ENCODE results near the gene MYOD1. TPM values are rescaled to one million over a fixed set of nuclear protein-coding genes. Genes with fewer than 3 reads are reported as not detected.

Gene MYOD1
- total RNA-seq, 2 donors from 2014 or later: not detected

DNA sequence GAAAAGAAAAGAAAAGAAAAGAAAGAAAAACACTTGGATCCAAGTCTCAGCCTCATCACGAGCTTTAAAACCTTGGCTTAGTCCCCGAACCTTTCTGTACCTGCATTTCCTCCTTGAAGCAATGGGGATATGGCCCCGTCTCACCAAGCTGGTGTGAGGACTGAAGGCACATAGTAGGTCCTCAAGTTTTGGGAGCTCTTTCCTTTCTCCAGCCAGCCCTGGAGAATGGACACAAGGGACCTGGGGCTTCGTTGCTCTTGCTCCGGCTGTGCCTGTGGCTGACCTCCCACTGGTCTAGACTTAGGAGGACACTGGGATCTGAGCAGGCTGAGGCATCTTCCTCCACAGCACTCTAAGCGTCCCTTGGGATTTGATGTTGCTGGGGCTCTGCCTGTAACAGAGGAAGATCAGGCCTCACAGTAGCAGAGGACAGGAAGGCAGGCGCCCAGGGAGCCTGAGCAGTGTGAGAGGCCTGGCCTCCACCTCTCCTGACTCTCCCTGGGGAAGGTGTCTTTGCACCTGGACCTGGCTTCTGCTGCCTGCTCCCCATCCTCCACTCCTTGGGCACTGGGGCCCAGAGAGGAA, 48.0 kb downstream of the MYOD1 start:
- Histone ChIP-seq H3K4me1 (peaks cover 5% of the 10 kb centered on the region), H3K27ac (no peak overlapping the region), H3K9me3 (no peaks in the 10 kb centered on the region), H3K4me3 (no peak overlapping the region), H3K27me3 (no peaks in the 10 kb centered on the region), H3K36me3 (replicated peaks in 1 of 2; ENCODE audit: insufficient read depth in 1 of 2, low read depth in 2 of 2) (no peaks in the 10 kb centered on the region)
- ATAC-seq (no peak), DNase-seq (no peak)
- TF ChIP-seq CTCF (IDR thresholded peaks at IDR 0.05) (no peak), POLR2A (IDR thresholded peaks at IDR 0.05) (no peak)
- intact Hi-C loops (cut with DNase I): loop anchor here (10.0 kb wide), 1 partner anchor 207 kb away; no protein-coding TSS in a partner anchor
- 85 to 88% methylated on average over 5 to 7 of the region's 7 CpGs for WGBS, 2 donors

DNA sequence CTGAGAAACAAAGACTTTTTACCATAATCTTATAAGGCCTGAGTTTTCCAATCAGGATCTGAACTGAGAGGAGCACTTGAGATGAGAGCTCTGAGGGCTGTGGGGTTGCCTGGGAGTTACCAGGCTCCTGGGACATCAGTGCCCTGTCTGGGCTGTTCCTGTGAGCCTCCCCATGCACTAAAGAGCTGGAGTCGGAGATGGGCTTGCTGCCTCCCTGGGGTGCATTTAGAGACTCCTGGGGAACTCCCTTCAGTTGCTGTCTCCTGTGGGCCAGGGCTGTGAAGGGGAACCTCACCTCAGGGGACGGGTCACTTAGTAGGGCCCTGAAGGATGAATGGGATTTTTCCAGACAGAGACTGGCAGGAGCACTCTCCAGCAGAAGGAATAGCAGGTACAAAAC, 48.5 kb downstream of the MYOD1 start:
- intact Hi-C loops (cut with DNase I): loop anchor here (10.0 kb wide), 1 partner anchor 207 kb away; no protein-coding TSS in a partner anchor
- no peak for ATAC-seq

DNA sequence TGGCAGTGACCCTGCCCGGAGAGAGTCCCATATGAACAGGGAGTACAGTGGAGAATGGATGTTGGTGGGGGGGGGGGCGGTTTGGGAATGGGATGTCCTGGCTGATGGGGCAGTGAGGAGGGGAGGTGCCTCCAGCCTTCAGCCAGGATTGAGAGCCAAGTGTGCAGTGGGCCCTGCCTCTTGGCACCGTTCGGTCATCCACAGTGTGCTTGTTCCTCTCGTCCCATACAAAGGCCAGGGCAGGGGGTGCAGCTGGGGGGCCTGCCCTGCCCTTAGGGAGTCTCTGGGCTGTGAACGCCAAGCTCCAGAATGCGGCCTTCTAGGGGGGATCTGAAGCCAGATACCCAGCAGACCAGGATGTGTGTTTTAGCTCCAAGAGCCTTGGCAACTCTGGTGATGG, 49.2 kb downstream of the MYOD1 start:
- H3K27me3 ChIP-seq: no peaks in the 10 kb centered on the region
- H3K4me3 ChIP-seq: no peak overlapping the region
- 93 to 96% methylated on average over 5 to 6 of the region's 7 CpGs for WGBS, 2 donors
- DNase-seq (no peak), ATAC-seq (no peak)
- H3K4me1 ChIP-seq: peaks cover 5% of the 10 kb centered on the region
- H3K9me3 ChIP-seq: no peaks in the 10 kb centered on the region
- TF ChIP-seq CTCF (IDR thresholded peaks at IDR 0.05): no peak
- no peak for TF ChIP-seq POLR2A (IDR thresholded peaks at IDR 0.05)
- no peaks in the 10 kb centered on the region for H3K36me3 ChIP-seq (replicated peaks in 1 of 2; ENCODE audit: insufficient read depth in 1 of 2, low read depth in 2 of 2)
- intact Hi-C loops (cut with DNase I): loop anchor here (10.0 kb wide), 1 partner anchor 206 kb away; no protein-coding TSS in a partner anchor
- no peak overlapping the region for H3K27ac ChIP-seq

More for the DNA sequence above, 48.5 kb downstream of the MYOD1 start:
- Histone ChIP-seq H3K36me3 (replicated peaks in 1 of 2; ENCODE audit: insufficient read depth in 1 of 2, low read depth in 2 of 2) (no peaks in the 10 kb centered on the region), H3K9me3 (no peaks in the 10 kb centered on the region), H3K4me3 (no peak overlapping the region), H3K27me3 (no peaks in the 10 kb centered on the region), H3K27ac (no peak overlapping the region), H3K4me1 (peaks cover 5% of the 10 kb centered on the region)
- TF ChIP-seq CTCF (IDR thresholded peaks at IDR 0.05): no peak
- no peak for TF ChIP-seq POLR2A (IDR thresholded peaks at IDR 0.05)
- DNase-seq: no peak
- 73 to 87% methylated on average over 2 of the region's 2 CpGs for WGBS, 2 donors

- Histone ChIP-seq H3K27me3 (no peaks in the 10 kb centered on the region), H3K36me3 (replicated peaks in 1 of 2; ENCODE audit: insufficient read depth in 1 of 2, low read depth in 2 of 2) (no peaks in the 10 kb centered on the region), H3K4me1 (peaks cover 5% of the 10 kb centered on the region), H3K9me3 (no peaks in the 10 kb centered on the region), H3K4me3 (no peak overlapping the region), H3K27ac (no peak overlapping the region)
- 84 to 90% methylated on average over 1 of the region's 1 CpG for WGBS, 2 donors
- no peak for ATAC-seq
- DNase-seq: no peak
- TF ChIP-seq CTCF (IDR thresholded peaks at IDR 0.05) (no peak), POLR2A (IDR thresholded peaks at IDR 0.05) (no peak)
- intact Hi-C loops (cut with DNase I): loop anchor here (10.0 kb wide), 1 partner anchor 206 kb away; no protein-coding TSS in a partner anchor
These were observed 49.8 kb downstream of the MYOD1 start for GRCh38 chr11:17769218-17769617.
